H1 (cell line): ENCODE data around the gene DBX1. TPM values are rescaled to one million over a fixed set of nuclear protein-coding genes. Genes with fewer than 3 reads are reported as not detected.

Source experiments
- ATF3 ChIP-seq: IDR thresholded peaks from 2 replicates; pipeline ENCODE4 v1.6.1; 2011; ENCODE audit warnings: low read depth, mild to moderate bottlenecking, low read length; ENCODE audit not compliant: insufficient read depth
- BACH1 ChIP-seq: IDR thresholded peaks from 2 replicates; pipeline ENCODE4 v1.6.1; 2012; ENCODE audit warnings: low read length, improper control_type of control experiment
- CREB1 ChIP-seq: IDR thresholded peaks from 2 replicates; pipeline ENCODE4 v1.6.1; 2012; ENCODE audit warnings: inconsistent platforms
- EP300 ChIP-seq, 2 experiments: IDR thresholded peaks; 1 replicate in 1 of 2; 2 replicates in 1 of 2; pipeline ENCODE4 v1.6.1; 2011 to 2012; ENCODE audit warnings: low read depth in 2 of 2, low read length in 2 of 2, mild to moderate bottlenecking in 2 of 2, borderline replicate concordance in 1 of 2, inconsistent platforms in 1 of 2, moderate library complexity in 1 of 2
- EZH2 ChIP-seq: fragments of 200-600 bp; sonication (generic); IDR thresholded peaks from 2 replicates; pipeline ENCODE4 v1.7.1; 2012; ENCODE audit warnings: low read depth, mild to moderate bottlenecking, moderate library complexity, low read length, inconsistent platforms; ENCODE audit not compliant: severe bottlenecking
- GABPA ChIP-seq: IDR thresholded peaks from 2 replicates; pipeline ENCODE4 v1.6.1; 2011; ENCODE audit warnings: mild to moderate bottlenecking, low read length, moderate library complexity, borderline replicate concordance; ENCODE audit not compliant: insufficient read depth
- MAFK ChIP-seq: IDR thresholded peaks from 2 replicates; pipeline ENCODE4 v1.6.1; 2012; ENCODE audit warnings: low read depth, mild to moderate bottlenecking, improper control_type of control experiment, low read length
- PHF8 ChIP-seq: fragments of 200-600 bp; sonication (generic); conservative IDR thresholded peaks from 2 replicates; pipeline ENCODE4 v1.7.1; 2012; ENCODE audit warnings: low read depth, mild to moderate bottlenecking, inconsistent platforms, low read length, moderate library complexity
- POU5F1 ChIP-seq: IDR thresholded peaks from 2 replicates; pipeline ENCODE4 v1.6.1; 2011; ENCODE audit warnings: low read depth, mild to moderate bottlenecking, low read length, moderate library complexity
- RBBP5 ChIP-seq: IDR thresholded peaks from 2 replicates; pipeline ENCODE4 v1.7.1; 2012; ENCODE audit warnings: low read depth, mild to moderate bottlenecking, inconsistent platforms, low read length, moderate library complexity, borderline replicate concordance
- SAP30 ChIP-seq: fragments of 300-600 bp; sonication (generic); IDR thresholded peaks from 2 replicates; pipeline ENCODE4 v1.7.1; 2012; ENCODE audit warnings: low read length, moderate library complexity, mild to moderate bottlenecking, inconsistent platforms; ENCODE audit not compliant: insufficient read depth, insufficient replicate concordance
- SP2 ChIP-seq: IDR thresholded peaks from 2 replicates; pipeline ENCODE4 v1.6.1; 2012; ENCODE audit warnings: mild to moderate bottlenecking, low read length, inconsistent platforms
- SP4 ChIP-seq: IDR thresholded peaks from 2 replicates; pipeline ENCODE4 v1.6.1; 2012; ENCODE audit warnings: low read length, inconsistent platforms
- TAF1 ChIP-seq: IDR thresholded peaks from 2 replicates; pipeline ENCODE4 v1.6.1; 2011; ENCODE audit warnings: mild to moderate bottlenecking, low read depth, low read length
- TBP ChIP-seq: IDR thresholded peaks from 2 replicates; pipeline ENCODE4 v1.6.1; 2011; ENCODE audit warnings: low read depth, low read length, improper control_type of control experiment
- TEAD4 ChIP-seq: IDR thresholded peaks from 2 replicates; pipeline ENCODE4 v1.6.1; 2012; ENCODE audit warnings: low read depth, low read length, inconsistent platforms, mixed read lengths
- YY1 ChIP-seq: IDR thresholded peaks from 2 replicates; pipeline ENCODE4 v1.6.1; 2011; ENCODE audit warnings: low read depth, mild to moderate bottlenecking, low read length
- polyA plus RNA-seq, 7 experiments: library from polyadenylated mRNA; depleted of rRNA in 3 of 7; stranded (reverse) in 5 of 7; unstranded in 2 of 7; fragments of >200 nt in 5 of 7; fragments of 200-250 nt in 2 of 7; gene quantifications; 1 replicate in 5 of 7; 2 replicates in 1 of 7; 4 replicates in 1 of 7; pipeline versions ENCODE4 v1.2.1 to v1.2.3, GENCODE V29; 2011 to 2013; ENCODE audit warnings: missing spikeins in 2 of 7, mixed read lengths in 2 of 7
- total RNA-seq: library from RNA; stranded (reverse); fragmentation: NEBNext Ultra II Directional; extraction: Animal tissue kit (Norgen Biotek cat#: 25700); gene quantifications from 2 replicates; pipeline ENCODE4 v1.2.1, GENCODE V29; 2021
- TF ChIP-seq, protein P1 (sequence below): IDR thresholded peaks from 2 replicates; pipeline ENCODE4 v1.6.1; 2012; ENCODE audit warnings: low read length, inconsistent platforms

The DBX1 gene
- total and polyA plus RNA-seq, 2 of the 8 experiments (the other 6 are each of a cell fraction or from before 2014, with no cell fraction given) = not detected

- TF ChIP-seq CREB1 (no peak), ATF3 (no peak), MAFK (no peak), YY1 (no peak), TBP (no peak), SP4 (no peak), TEAD4 (peak; percentile 93), RBBP5 (peak; percentile 59; the same call in 1 of the 2 replicates), POU5F1 (no peak), GABPA (no peak), PHF8 (no peak), SP2 (no peak), SAP30 (no peak), EP300 (IDR thresholded peaks at IDR 0.05; ENCODE audit: borderline replicate concordance in 1 of 2, low read depth in 2 of 2, low read length in 2 of 2) (no peak), EZH2 (peak; percentile 99), TAF1 (no peak), BACH1 (no peak)
- TF ChIP-seq, protein P1, sequence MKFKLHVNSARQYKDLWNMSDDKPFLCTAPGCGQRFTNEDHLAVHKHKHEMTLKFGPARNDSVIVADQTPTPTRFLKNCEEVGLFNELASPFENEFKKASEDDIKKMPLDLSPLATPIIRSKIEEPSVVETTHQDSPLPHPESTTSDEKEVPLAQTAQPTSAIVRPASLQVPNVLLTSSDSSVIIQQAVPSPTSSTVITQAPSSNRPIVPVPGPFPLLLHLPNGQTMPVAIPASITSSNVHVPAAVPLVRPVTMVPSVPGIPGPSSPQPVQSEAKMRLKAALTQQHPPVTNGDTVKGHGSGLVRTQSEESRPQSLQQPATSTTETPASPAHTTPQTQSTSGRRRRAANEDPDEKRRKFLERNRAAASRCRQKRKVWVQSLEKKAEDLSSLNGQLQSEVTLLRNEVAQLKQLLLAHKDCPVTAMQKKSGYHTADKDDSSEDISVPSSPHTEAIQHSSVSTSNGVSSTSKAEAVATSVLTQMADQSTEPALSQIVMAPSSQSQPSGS = no peak
Observed at GRCh38 chr11:20162824-20163782, 2.8 kb upstream of the DBX1 start (continued).
